Kidney (tissue), 14 donors: ENCODE measurements around the gene HRH3. TPM values are rescaled to one million over a fixed set of nuclear protein-coding genes. Genes with fewer than 3 reads are reported as not detected.

Source experiments
- DNase-seq, 5 donors: peaks; one replicate each; pipeline ENCODE4 v3.0.0-alpha.2; 2013 to 2020
- FAIRE-seq: peaks from 2 replicates; lab custom pipeline; 2012; peaks lifted over from hg19 to GRCh38; lab: Jason Lieb, UNC
- H3K27ac ChIP-seq, 2 donors: one replicate each; pipeline ENCODE4 v1.7.0; 2013; ENCODE audit warnings: low read depth in 2 of 2, low read length in 2 of 2, inconsistent platforms in 1 of 2
- H3K27me3 ChIP-seq: one replicate; pipeline ENCODE4 v1.7.1; 2013; ENCODE audit warnings: low read length, inconsistent platforms; ENCODE audit not compliant: control insufficient read depth, insufficient read depth
- H3K36me3 ChIP-seq, 3 donors: one replicate each; pipeline versions ENCODE4 v1.7.0 to v1.7.1; 2013; ENCODE audit warnings: low read length in 3 of 3, control low read depth in 1 of 3, inconsistent platforms in 1 of 3; ENCODE audit not compliant: insufficient read depth in 3 of 3, control insufficient read depth in 2 of 3
- H3K4me1 ChIP-seq, 3 donors: one replicate each; pipeline versions ENCODE4 v1.7.0 to v1.7.1; 2013; ENCODE audit warnings: low read length in 3 of 3, inconsistent platforms in 1 of 3, low read depth in 1 of 3; ENCODE audit not compliant: control insufficient read depth in 2 of 3, insufficient read depth in 2 of 3
- H3K4me3 ChIP-seq, 3 donors: one replicate each; pipeline versions ENCODE4 v1.7.0 to v1.8.1; 2013; ENCODE audit warnings: low read length in 3 of 3, control low read depth in 1 of 3, inconsistent platforms in 1 of 3
- H3K9ac ChIP-seq, 3 donors: one replicate each; pipeline versions ENCODE4 v1.7.0 to v1.7.1; 2013; ENCODE audit warnings: low read length in 3 of 3, control low read depth in 1 of 3, inconsistent platforms in 1 of 3
- H3K9me3 ChIP-seq, 3 donors: one replicate each; pipeline versions ENCODE4 v1.7.0 to v1.7.1; 2013; ENCODE audit warnings: low read length in 3 of 3, control low read depth in 1 of 3, inconsistent platforms in 1 of 3; ENCODE audit not compliant: control insufficient read depth in 2 of 3, insufficient read depth in 1 of 3
- intact Hi-C: fragments of 100-400 bp; cut with DNase I; formaldehyde crosslinking; loops from one replicate; pipeline ENCODE4 v1.11.1; 2022
- polyA plus RNA-seq: library from polyadenylated mRNA; stranded (reverse); fragments of 350-450 nt; fragmentation: Illumina TruSeq; extraction: RNeasy Lipid Tissue Mini Kit (QIAGEN cat#74804); gene quantifications from one replicate; pipeline ENCODE4 v1.2.3, GENCODE V29; 2014; ENCODE audit warnings: low read depth, low replicate concordance; ENCODE audit not compliant: insufficient read depth
- total RNA-seq: library from RNA; stranded (reverse); fragmentation: NEBNext Ultra II Directional; extraction: Animal tissue kit (Norgen Biotek cat#: 25700); gene quantifications from one replicate; pipeline ENCODE4 v1.2.1, GENCODE V29; 2021
- TF ChIP-seq, protein P1 (sequence below): IDR thresholded peaks from 3 replicates; pipeline ENCODE4 v1.5.1; 2012; ENCODE audit warnings: mild to moderate bottlenecking, moderate library complexity, borderline replicate concordance; ENCODE audit not compliant: insufficient read depth; ENCODE audit errors: extremely low read depth
- donor health status: control.
- donor health status: control.
- donor health status: control.
- donor health status: control.
- donor health status: control.
- donor health status: DM: yes; HTN: yes; CAD: no.
- donor health status: Normal renal cell carcinoma (clear cell type).

The HRH3 gene
- total and polyA plus RNA-seq, 2 donors from 2014 or later = not detected

GRCh38 chr20:62231292-62231691 lies 11.2 kb upstream of the HRH3 start:
- no peak for DNase-seq
- TF ChIP-seq, protein P1, sequence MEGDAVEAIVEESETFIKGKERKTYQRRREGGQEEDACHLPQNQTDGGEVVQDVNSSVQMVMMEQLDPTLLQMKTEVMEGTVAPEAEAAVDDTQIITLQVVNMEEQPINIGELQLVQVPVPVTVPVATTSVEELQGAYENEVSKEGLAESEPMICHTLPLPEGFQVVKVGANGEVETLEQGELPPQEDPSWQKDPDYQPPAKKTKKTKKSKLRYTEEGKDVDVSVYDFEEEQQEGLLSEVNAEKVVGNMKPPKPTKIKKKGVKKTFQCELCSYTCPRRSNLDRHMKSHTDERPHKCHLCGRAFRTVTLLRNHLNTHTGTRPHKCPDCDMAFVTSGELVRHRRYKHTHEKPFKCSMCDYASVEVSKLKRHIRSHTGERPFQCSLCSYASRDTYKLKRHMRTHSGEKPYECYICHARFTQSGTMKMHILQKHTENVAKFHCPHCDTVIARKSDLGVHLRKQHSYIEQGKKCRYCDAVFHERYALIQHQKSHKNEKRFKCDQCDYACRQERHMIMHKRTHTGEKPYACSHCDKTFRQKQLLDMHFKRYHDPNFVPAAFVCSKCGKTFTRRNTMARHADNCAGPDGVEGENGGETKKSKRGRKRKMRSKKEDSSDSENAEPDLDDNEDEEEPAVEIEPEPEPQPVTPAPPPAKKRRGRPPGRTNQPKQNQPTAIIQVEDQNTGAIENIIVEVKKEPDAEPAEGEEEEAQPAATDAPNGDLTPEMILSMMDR = no peak
- Histone ChIP-seq H3K4me1 (no peaks in the 10 kb centered on the region), H3K9ac (no peak overlapping the region), H3K36me3 (no peaks in the 10 kb centered on the region), H3K27me3 (no peaks in the 10 kb centered on the region), H3K27ac (no peak overlapping the region), H3K9me3 (no peaks in the 10 kb centered on the region), H3K4me3 (no peak overlapping the region)
- intact Hi-C loops = no loop called here
- no peak for FAIRE-seq

DNA sequence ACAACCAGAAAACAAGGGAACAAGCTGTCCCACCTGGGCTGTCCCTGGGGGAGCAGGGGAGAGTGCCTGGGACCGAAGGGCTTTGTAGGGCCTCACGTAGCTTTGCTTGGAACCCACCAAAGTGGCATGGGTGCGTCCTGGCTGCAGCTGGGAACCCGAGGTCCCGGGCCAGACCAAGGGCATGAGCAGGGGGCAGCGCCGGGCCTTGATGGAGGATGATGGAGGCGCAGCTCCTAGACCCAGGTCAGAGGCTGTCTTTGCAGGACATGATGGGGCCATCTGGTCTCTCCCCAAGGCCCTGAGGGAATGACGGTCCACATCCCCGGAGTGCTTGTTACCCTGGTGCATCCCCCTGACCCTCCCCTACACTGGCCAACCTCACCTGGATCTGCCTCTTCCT lies 10.6 kb upstream of the HRH3 start:
- Histone ChIP-seq H3K27me3 (no peaks in the 10 kb centered on the region), H3K9me3 (no peaks in the 10 kb centered on the region), H3K4me1 (no peaks in the 10 kb centered on the region), H3K4me3 (no peak overlapping the region), H3K27ac (no peak overlapping the region), H3K36me3 (no peaks in the 10 kb centered on the region), H3K9ac (no peak overlapping the region)
- TF ChIP-seq, protein P1 = no peak
- no peak for FAIRE-seq
- intact Hi-C loops = no loop called here
- no peak for DNase-seq

GRCh38 chr20:62230276-62230675 lies 10.2 kb upstream of the HRH3 start:
- Histone ChIP-seq H3K36me3 (no peaks in the 10 kb centered on the region), H3K4me3 (no peak overlapping the region), H3K9ac (no peak overlapping the region), H3K27ac (no peak overlapping the region), H3K4me1 (no peaks in the 10 kb centered on the region), H3K27me3 (no peaks in the 10 kb centered on the region), H3K9me3 (no peaks in the 10 kb centered on the region)
- TF ChIP-seq, protein P1 = no peak
- intact Hi-C loops = no loop called here
- no peak for FAIRE-seq
- no peak for DNase-seq

DNA sequence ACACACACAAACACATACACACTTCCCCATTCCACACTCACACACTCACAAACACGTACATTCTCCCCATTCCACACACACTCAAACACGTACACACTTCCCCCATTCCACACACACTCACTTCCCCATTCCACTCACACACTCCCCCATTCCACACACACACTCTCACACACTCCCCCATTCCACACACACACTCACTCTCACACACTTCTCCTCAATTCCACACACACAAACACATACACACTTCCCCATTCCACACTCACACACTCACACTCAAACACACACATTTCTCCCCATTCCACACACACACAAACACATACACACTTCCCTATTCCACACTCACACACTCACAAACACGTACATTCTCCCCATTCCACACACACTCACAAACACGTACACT lies 9.6 kb upstream of the HRH3 start:
- FAIRE-seq (no peak), DNase-seq (no peak)
- H3K4me1 ChIP-seq = no peaks in the 10 kb centered on the region
- no peak overlapping the region for H3K9ac ChIP-seq
- H3K9me3 ChIP-seq = no peaks in the 10 kb centered on the region
- TF ChIP-seq, protein P1 = no peak
- H3K27me3 ChIP-seq = no peaks in the 10 kb centered on the region
- no peak overlapping the region for H3K27ac ChIP-seq
- intact Hi-C loops = no loop called here
- H3K4me3 ChIP-seq = no peak overlapping the region
- H3K36me3 ChIP-seq = no peaks in the 10 kb centered on the region
